ENCODE results near the gene LBHD2. TPM values are rescaled to one million over a fixed set of nuclear protein-coding genes. Genes with fewer than 3 reads are reported as not detected.

LBHD2 gene
- total and polyA plus RNA-seq, 7 donors = 0.17 TPM; not detected in 6

- Histone ChIP-seq H3K27ac (no peak overlapping the region), H3K27me3 (peaks cover 32 to 54% (median 36%) of the 10 kb centered on the region in 3 donors), H3K9me3 (no peaks in the 10 kb centered on the region), H3K4me1 (peaks cover 0 to 35% (median 30%) of the 10 kb centered on the region in 4 donors), H3K36me3 (no peaks in the 10 kb centered on the region), H3K4me3 (peak overlapping the region in 1 of 4 donors; percentile 13)
- TF ChIP-seq POLR2AphosphoS5 (IDR thresholded peaks at IDR 0.05) (no peak), CTCF (IDR thresholded peaks at IDR 0.05) (no peak), POLR2A (IDR thresholded peaks at IDR 0.05) (no peak), EP300 (IDR thresholded peaks at IDR 0.05) (no peak)
- DNase-seq = no peak
- intact Hi-C loops (cut with DNase I) = no loop called here
- WGBS, 2 donors = 5 to 9% methylated on average over 68 of the region's 68 CpGs
Measured at GRCh38 chr14:103103461-103104388, 19.7 kb downstream of the LBHD2 start.

GRCh38 chr14:103104389-103104653 is 20.3 kb downstream of the LBHD2 start:
- no peak for DNase-seq
- Histone ChIP-seq H3K4me3 (no peak overlapping the region), H3K4me1 (peaks cover 0 to 35% (median 30%) of the 10 kb centered on the region in 4 donors), H3K9me3 (no peaks in the 10 kb centered on the region), H3K27me3 (peaks cover 32 to 54% (median 36%) of the 10 kb centered on the region in 3 donors), H3K36me3 (no peaks in the 10 kb centered on the region), H3K27ac (no peak overlapping the region)
- 14% methylated on average over 20 of the region's 20 CpGs for WGBS, 2 donors
- TF ChIP-seq EP300 (IDR thresholded peaks at IDR 0.05) (no peak), CTCF (IDR thresholded peaks at IDR 0.05) (no peak), POLR2A (IDR thresholded peaks at IDR 0.05) (no peak), POLR2AphosphoS5 (IDR thresholded peaks at IDR 0.05) (no peak)
- intact Hi-C loops (cut with DNase I) = no loop called here

- DNase-seq = no peak
- Histone ChIP-seq H3K27me3 (peaks cover 32 to 56% (median 36%) of the 10 kb centered on the region in 3 donors), H3K9me3 (no peaks in the 10 kb centered on the region), H3K4me1 (peaks cover 0 to 38% (median 33%) of the 10 kb centered on the region in 4 donors), H3K27ac (no peak overlapping the region), H3K4me3 (no peak overlapping the region), H3K36me3 (no peaks in the 10 kb centered on the region)
- 4 to 6% methylated on average over 59 of the region's 59 CpGs for WGBS, 2 donors
- intact Hi-C loops (cut with DNase I) = loop anchor here (1.0 kb wide), 1 partner anchor 188 kb away; no protein-coding TSS in a partner anchor
- TF ChIP-seq POLR2A (IDR thresholded peaks at IDR 0.05) (no peak), EP300 (IDR thresholded peaks at IDR 0.05) (no peak), POLR2AphosphoS5 (IDR thresholded peaks at IDR 0.05) (no peak), CTCF (IDR thresholded peaks at IDR 0.05) (peak; percentile 98 to 99 (median 99))
Measured at GRCh38 chr14:103104654-103105452, 20.8 kb downstream of the LBHD2 start.

GRCh38 chr14:103105580-103106150 is 21.7 kb downstream of the LBHD2 start:
- no peaks in the 10 kb centered on the region for H3K9me3 ChIP-seq
- H3K4me3 ChIP-seq = no peak overlapping the region
- H3K4me1 ChIP-seq = peaks cover 0 to 46% (median 41%) of the 10 kb centered on the region in 4 donors
- intact Hi-C loops (cut with DNase I) = loop anchor here (1.0 kb wide), 1 partner anchor 188 kb away; no protein-coding TSS in a partner anchor
- no peak for DNase-seq
- H3K27ac ChIP-seq = no peak overlapping the region
- TF ChIP-seq CTCF (IDR thresholded peaks at IDR 0.05) (no peak), EP300 (IDR thresholded peaks at IDR 0.05) (no peak), POLR2AphosphoS5 (IDR thresholded peaks at IDR 0.05) (no peak)
- H3K36me3 ChIP-seq = no peaks in the 10 kb centered on the region
- 21 to 41% methylated on average over 9 of the region's 9 CpGs for WGBS, 2 donors
- peaks cover 32 to 59% (median 36%) of the 10 kb centered on the region in 3 donors for H3K27me3 ChIP-seq
